Ovary (tissue), 9 donors: ENCODE data around the gene ATP6V0E1. TPM values are rescaled to one million over a fixed set of nuclear protein-coding genes. Genes with fewer than 3 reads are reported as not detected.

Experiments
- DNase-seq, 5 donors: peaks; one replicate each; pipeline ENCODE4 v3.0.0-alpha.2; 2019 to 2020
- H3K27ac ChIP-seq, 2 donors: fragments of 200-600 bp; one replicate each; pipeline versions ENCODE4 v1.5.1 to v1.8.0; 2019 to 2022
- H3K27me3 ChIP-seq: fragments of 200-600 bp; one replicate; pipeline ENCODE4 v1.8.0; 2022
- H3K36me3 ChIP-seq: fragments of 200-600 bp; sonication (generic); one replicate; pipeline ENCODE4 v1.5.1; 2019
- H3K4me1 ChIP-seq: one replicate; pipeline ENCODE4 v1.8.1; 2013; ENCODE audit warnings: mild to moderate bottlenecking, moderate library complexity; ENCODE audit not compliant: insufficient read depth
- H3K4me3 ChIP-seq: fragments of 200-600 bp; sonication (generic); one replicate; pipeline ENCODE4 v1.5.1; 2017
- H3K9me3 ChIP-seq, 2 donors: fragments of 200-600 bp in 1 of 2; sonication (generic) in 1 of 2; one replicate each; pipeline versions ENCODE4 v1.5.1 to v1.8.1; 2013 to 2019; ENCODE audit warnings: mild to moderate bottlenecking in 1 of 2, moderate library complexity in 1 of 2
- EP300 ChIP-seq: sonication (generic); formaldehyde crosslinking; IDR thresholded peaks from one replicate; pipeline ENCODE4 v1.6.1; 2017; ENCODE audit warnings: antibody characterized with exemption
- POLR2A ChIP-seq: fragments of 450-650 bp; IDR thresholded peaks from one replicate; pipeline ENCODE4 v1.6.1; 2017; ENCODE audit warnings: antibody characterized with exemption, mild to moderate bottlenecking, moderate library complexity
- WGBS, 3 donors: extraction: QIAGEN DNeasy Blood & Tissue Kit in 1 of 3; methylation state at CpG; one replicate each; pipeline versions ENCODE4 v1.1.5 to v1.1.7; 2013 to 2017; 5-methylcytosine and 5-hydroxymethylcytosine counted together
- intact Hi-C, 4 donors: fragments of 100-400 bp; cut with DNase I; formaldehyde crosslinking; loops; one replicate each; pipeline versions ENCODE4 v1.11.0 to v1.15.1; 2022 to 2023
- polyA plus RNA-seq, 2 donors: library from polyadenylated mRNA; stranded (reverse); fragments of 200-250 nt in 1 of 2; fragments of 350-450 nt in 1 of 2; fragmentation: Illumina TruSeq in 1 of 2; extraction: RNeasy Lipid Tissue Mini Kit (QIAGEN cat#74804) in 1 of 2; gene quantifications; one replicate each; pipeline ENCODE4 v1.2.3, GENCODE V29; 2013 to 2014
- total RNA-seq, 7 donors: library from RNA; depleted of rRNA in 2 of 7; stranded (reverse); fragments of >200 nt in 2 of 7; fragmentation: NEBNext Ultra II Directional in 3 of 7; extraction: Animal tissue kit (Norgen Biotek cat#: 25700) in 3 of 7; gene quantifications; one replicate each; pipeline versions ENCODE4 v1.1.0 to v1.2.4, GENCODE V29; 2016 to 2023
- TF ChIP-seq, protein P1 (sequence below), 3 donors: fragments of 450-650 bp in 2 of 3; fragments of 200-600 bp in 1 of 3; IDR thresholded peaks; one replicate each; pipeline versions ENCODE4 v1.5.1 to v1.8.0; 2016 to 2022; ENCODE audit warnings: antibody characterized with exemption in 3 of 3, mild to moderate bottlenecking in 1 of 3
- donor health status: DM: no; HTN: no; CAD: no; lungs with moderate emphysema.
- donor health status: DM: no; HTN: no; CAD: no.
- donor health status: Bipolar disorder and iron deficiency.
- donor health status: DM: yes; HTN: yes; CAD: no.
- donor health status: DM: no; HTN: no; CAD: no.
- donor health status: DM: yes; HTN: yes; CAD: no.

The ATP6V0E1 gene
- total and polyA plus RNA-seq, 9 donors = 99.7 to 376 (median 164) TPM

DNA sequence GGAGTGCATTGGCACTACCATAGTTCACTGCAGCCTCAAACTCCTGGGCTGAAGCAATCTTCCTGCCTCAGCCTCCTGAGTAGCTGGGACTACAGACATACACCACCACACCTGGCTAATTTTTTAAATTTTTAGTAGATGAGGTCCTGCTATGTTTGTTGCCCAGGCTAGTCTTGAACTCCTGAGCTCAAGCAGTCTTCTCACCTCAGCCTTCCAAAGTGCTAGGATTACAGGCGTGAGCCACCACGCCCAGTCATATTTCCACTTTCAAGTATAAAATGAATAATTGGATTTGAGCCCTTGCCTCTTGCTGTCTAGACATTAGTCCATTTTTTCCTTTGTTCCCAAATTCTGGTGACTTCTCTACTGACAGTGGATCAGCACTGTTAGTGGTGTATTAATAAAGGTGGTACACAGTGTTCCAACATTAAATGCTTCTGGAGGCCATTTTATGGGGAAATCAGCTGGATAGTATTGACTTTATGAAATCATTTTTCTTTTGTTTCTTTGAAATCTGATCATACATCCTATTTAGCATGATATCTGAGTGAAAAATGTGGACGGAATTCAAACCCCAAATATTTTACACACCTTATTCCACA is 15.9 kb downstream of the ATP6V0E1 start:
- DNase-seq = no peak
- WGBS, 3 donors = 85 to 94% (median 90%) methylated on average over 3 of the region's 3 CpGs
- H3K4me3 ChIP-seq = no peak overlapping the region
- no peaks in the 10 kb centered on the region for H3K36me3 ChIP-seq
- intact Hi-C loops = no loop called here
- H3K27me3 ChIP-seq = no peaks in the 10 kb centered on the region
- TF ChIP-seq POLR2A = no peak
- TF ChIP-seq, protein P1, sequence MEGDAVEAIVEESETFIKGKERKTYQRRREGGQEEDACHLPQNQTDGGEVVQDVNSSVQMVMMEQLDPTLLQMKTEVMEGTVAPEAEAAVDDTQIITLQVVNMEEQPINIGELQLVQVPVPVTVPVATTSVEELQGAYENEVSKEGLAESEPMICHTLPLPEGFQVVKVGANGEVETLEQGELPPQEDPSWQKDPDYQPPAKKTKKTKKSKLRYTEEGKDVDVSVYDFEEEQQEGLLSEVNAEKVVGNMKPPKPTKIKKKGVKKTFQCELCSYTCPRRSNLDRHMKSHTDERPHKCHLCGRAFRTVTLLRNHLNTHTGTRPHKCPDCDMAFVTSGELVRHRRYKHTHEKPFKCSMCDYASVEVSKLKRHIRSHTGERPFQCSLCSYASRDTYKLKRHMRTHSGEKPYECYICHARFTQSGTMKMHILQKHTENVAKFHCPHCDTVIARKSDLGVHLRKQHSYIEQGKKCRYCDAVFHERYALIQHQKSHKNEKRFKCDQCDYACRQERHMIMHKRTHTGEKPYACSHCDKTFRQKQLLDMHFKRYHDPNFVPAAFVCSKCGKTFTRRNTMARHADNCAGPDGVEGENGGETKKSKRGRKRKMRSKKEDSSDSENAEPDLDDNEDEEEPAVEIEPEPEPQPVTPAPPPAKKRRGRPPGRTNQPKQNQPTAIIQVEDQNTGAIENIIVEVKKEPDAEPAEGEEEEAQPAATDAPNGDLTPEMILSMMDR (IDR thresholded peaks at IDR 0.05) = no peak
- no peak for TF ChIP-seq EP300
- H3K9me3 ChIP-seq = no peaks in the 10 kb centered on the region
- H3K27ac ChIP-seq = no peak overlapping the region
- H3K4me1 ChIP-seq = peaks cover 12% of the 10 kb centered on the region

DNA sequence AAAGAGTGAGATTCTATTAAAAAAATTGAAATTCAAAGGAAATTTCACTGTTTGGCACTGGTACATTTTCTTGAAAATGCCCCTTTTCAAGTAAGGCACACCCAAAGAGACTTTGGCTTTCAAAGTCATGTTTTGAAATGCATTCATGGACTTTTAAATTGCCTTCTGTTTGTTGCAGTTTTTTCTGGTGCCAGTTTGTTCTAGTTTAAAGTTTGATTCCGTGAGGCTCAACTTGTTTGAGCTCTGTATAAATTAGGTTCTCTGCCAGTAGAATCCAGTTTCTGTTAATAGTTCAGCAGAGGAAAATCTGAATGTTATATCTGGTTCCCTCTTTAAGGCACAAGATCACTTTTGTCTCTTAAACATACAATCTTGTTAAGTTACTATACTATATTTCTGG is 16.4 kb downstream of the ATP6V0E1 start:
- Histone ChIP-seq H3K36me3 (no peaks in the 10 kb centered on the region), H3K4me1 (peaks cover 15% of the 10 kb centered on the region), H3K4me3 (no peak overlapping the region), H3K27me3 (no peaks in the 10 kb centered on the region), H3K9me3 (no peaks in the 10 kb centered on the region), H3K27ac (no peak overlapping the region)
- WGBS, 3 donors = 35 to 37% (median 36%) methylated on average over 1 of the region's 1 CpG
- TF ChIP-seq, protein P1 (IDR thresholded peaks at IDR 0.05) = no peak
- TF ChIP-seq POLR2A = no peak
- TF ChIP-seq EP300 = no peak
- DNase-seq = no peak
- intact Hi-C loops = no loop called here

DNA sequence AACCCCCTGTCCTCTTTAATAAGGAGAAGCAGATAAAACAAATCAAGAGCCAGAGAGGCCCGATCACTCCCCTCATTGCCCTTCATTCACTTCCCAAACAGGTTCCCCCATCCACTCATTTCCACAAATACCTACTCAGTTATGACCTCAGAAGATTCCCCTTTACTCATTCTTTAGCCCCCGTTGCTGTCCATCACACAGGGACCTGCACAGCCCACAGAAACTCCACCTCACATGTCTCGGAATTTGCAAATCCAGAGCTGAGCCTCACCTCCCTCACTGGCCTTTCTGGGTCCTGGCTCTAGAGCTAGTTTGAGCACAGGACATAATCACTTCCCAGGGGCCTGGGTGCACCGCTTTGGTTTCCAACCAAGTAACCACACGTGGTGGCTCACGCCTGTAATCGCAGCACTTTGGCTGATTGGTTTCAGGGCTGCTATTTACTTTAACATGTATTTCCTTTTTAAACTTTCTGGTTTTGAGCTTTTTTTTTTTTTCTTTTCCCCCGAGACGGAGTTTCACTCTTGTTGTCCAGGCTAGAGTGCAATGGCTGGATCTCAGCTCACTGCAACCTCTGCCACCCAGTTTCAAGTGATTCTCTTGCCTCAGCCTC is 17.8 kb downstream of the ATP6V0E1 start:
- no peak for DNase-seq
- intact Hi-C loops = no loop called here
- WGBS, 3 donors = 90 to 94% (median 91%) methylated on average over 9 of the region's 9 CpGs
- TF ChIP-seq, protein P1 (IDR thresholded peaks at IDR 0.05) = no peak
- TF ChIP-seq POLR2A (no peak), EP300 (no peak)
- Histone ChIP-seq H3K36me3 (no peaks in the 10 kb centered on the region), H3K9me3 (no peaks in the 10 kb centered on the region), H3K27me3 (no peaks in the 10 kb centered on the region), H3K27ac (no peak overlapping the region), H3K4me1 (peaks cover 15% of the 10 kb centered on the region), H3K4me3 (no peak overlapping the region)

DNA sequence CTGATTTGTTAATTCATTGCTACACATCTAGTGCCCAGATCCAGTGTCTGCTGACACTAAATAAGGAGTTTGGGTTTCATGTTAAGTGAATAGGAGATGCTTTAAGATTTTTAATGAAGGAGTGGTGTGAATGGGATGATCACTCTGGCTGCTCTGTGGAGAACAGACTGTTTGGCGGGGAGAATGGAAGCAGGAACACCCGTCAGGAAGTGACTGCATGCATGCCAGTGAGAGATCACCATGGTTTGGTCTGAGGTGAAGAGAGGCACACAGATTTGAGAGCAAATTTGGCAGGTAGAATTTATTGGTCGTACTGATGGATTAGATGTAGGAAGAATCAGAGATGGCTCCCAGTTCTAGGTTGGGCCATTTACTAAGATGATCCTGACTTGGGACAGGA is 19.8 kb downstream of the ATP6V0E1 start:
- no peaks in the 10 kb centered on the region for H3K36me3 ChIP-seq
- H3K4me3 ChIP-seq = no peak overlapping the region
- no peak for DNase-seq
- H3K27me3 ChIP-seq = no peaks in the 10 kb centered on the region
- TF ChIP-seq, protein P1 (IDR thresholded peaks at IDR 0.05) = no peak
- no peak for TF ChIP-seq EP300
- TF ChIP-seq POLR2A = no peak
- WGBS, 3 donors = 91 to 93% (median 92%) methylated on average over 3 of the region's 3 CpGs
- peaks cover 26% of the 10 kb centered on the region for H3K4me1 ChIP-seq
- intact Hi-C loops = no loop called here
- H3K9me3 ChIP-seq = no peaks in the 10 kb centered on the region
- no peak overlapping the region for H3K27ac ChIP-seq
